Loucy (cell line): Measurements from ENCODE around the gene OXCT2.

Experiments
- H2AFZ ChIP-seq: fragments of 200-600 bp; sonication (generic); 2 replicates; pipeline ENCODE4 v1.6.0; 2016; ENCODE audit warnings: antibody characterized with exemption, mild to moderate bottlenecking, low read length, moderate library complexity
- H3F3A ChIP-seq: fragments of 200-600 bp; 2 replicates; pipeline ENCODE4 v1.6.0; 2016; ENCODE audit warnings: antibody characterized with exemption, low read depth, mild to moderate bottlenecking
- H3K27me3 ChIP-seq: fragments of 200-600 bp; sonication (generic); 2 replicates; pipeline ENCODE4 v1.6.1; 2014; ENCODE audit warnings: low read length, mild to moderate bottlenecking; ENCODE audit not compliant: insufficient read depth, poor library complexity, severe bottlenecking
- H3K36me3 ChIP-seq: fragments of 200-600 bp; sonication (generic); 2 replicates; pipeline ENCODE4 v1.6.1; 2016; ENCODE audit warnings: low read length; ENCODE audit not compliant: insufficient read depth
- H3K4me1 ChIP-seq: fragments of 200-600 bp; sonication (generic); 2 replicates; pipeline ENCODE4 v1.5.1; 2014; ENCODE audit warnings: low read length, mild to moderate bottlenecking; ENCODE audit not compliant: insufficient read depth, poor library complexity, severe bottlenecking
- H3K4me2 ChIP-seq: fragments of 200-600 bp; sonication (generic); 2 replicates; pipeline ENCODE4 v1.6.0; 2014; ENCODE audit warnings: antibody characterized with exemption, low read length, low read depth, mild to moderate bottlenecking; ENCODE audit not compliant: poor library complexity, severe bottlenecking
- H3K4me3 ChIP-seq: fragments of 200-600 bp; sonication (generic); 2 replicates; pipeline ENCODE4 v1.5.1; 2014; ENCODE audit warnings: low read length, mild to moderate bottlenecking, mixed read lengths; ENCODE audit not compliant: poor library complexity, severe bottlenecking
- H3K79me2 ChIP-seq: fragments of 200-600 bp; sonication (generic); 2 replicates; pipeline ENCODE4 v1.6.1; 2014; ENCODE audit warnings: low read length; ENCODE audit not compliant: insufficient read depth
- H3K9ac ChIP-seq: fragments of 200-600 bp; sonication (generic); 2 replicates; pipeline ENCODE4 v1.6.0; 2014; ENCODE audit warnings: mild to moderate bottlenecking, low read depth, low read length, moderate library complexity; ENCODE audit not compliant: poor library complexity, severe bottlenecking
- H3K9me2 ChIP-seq: fragments of 200-600 bp; sonication (generic); replicated peaks from 2 replicates; pipeline ENCODE4 v1.6.1; 2016; ENCODE audit warnings: low read depth, low read length, mixed read lengths
- H3K9me3 ChIP-seq: fragments of 200-600 bp; sonication (generic); 2 replicates; pipeline ENCODE4 v1.6.1; 2014; ENCODE audit warnings: mild to moderate bottlenecking, antibody characterized with exemption, low read length, low read depth; ENCODE audit not compliant: insufficient read depth
- H4K20me1 ChIP-seq: fragments of 200-600 bp; sonication (generic); 2 replicates; pipeline ENCODE4 v1.6.0; 2014; ENCODE audit warnings: antibody characterized with exemption, low read length, mild to moderate bottlenecking; ENCODE audit not compliant: insufficient read depth, poor library complexity, severe bottlenecking
- EZH2phosphoT487 ChIP-seq: fragments of 200-600 bp; IDR thresholded peaks from 2 replicates; pipeline ENCODE4 v1.6.1; 2018; ENCODE audit warnings: antibody characterized with exemption, mild to moderate bottlenecking, moderate library complexity, borderline replicate concordance
- TF ChIP-seq, protein P1 (sequence below): fragments of 200-600 bp; sonication (generic); conservative IDR thresholded peaks from 2 replicates; pipeline ENCODE4 v1.5.1; 2014; ENCODE audit warnings: mild to moderate bottlenecking, antibody characterized with exemption, low read length

Gene OXCT2

DNA sequence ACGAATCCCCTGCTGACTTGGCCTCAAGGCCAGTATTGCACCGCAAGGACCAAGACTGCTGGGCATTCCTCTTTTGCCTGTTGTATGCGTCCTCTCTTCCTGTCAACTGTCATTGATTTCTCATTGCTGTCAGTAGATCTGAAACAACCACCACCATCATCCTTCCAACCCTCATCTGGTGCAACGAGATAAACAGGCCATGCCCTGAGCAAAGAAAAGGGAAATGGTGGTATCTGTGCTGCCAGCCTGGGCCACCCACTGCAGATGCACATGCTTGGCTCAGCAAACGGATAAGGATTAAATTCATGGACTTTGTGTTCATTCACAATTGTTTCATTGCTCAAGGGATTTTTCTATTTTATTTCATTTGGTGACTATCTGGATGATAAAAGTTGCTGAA lies 13.6 kb downstream of the OXCT2 start:
- no peaks in the 10 kb centered on the region for H4K20me1 ChIP-seq
- TF ChIP-seq, protein P1, sequence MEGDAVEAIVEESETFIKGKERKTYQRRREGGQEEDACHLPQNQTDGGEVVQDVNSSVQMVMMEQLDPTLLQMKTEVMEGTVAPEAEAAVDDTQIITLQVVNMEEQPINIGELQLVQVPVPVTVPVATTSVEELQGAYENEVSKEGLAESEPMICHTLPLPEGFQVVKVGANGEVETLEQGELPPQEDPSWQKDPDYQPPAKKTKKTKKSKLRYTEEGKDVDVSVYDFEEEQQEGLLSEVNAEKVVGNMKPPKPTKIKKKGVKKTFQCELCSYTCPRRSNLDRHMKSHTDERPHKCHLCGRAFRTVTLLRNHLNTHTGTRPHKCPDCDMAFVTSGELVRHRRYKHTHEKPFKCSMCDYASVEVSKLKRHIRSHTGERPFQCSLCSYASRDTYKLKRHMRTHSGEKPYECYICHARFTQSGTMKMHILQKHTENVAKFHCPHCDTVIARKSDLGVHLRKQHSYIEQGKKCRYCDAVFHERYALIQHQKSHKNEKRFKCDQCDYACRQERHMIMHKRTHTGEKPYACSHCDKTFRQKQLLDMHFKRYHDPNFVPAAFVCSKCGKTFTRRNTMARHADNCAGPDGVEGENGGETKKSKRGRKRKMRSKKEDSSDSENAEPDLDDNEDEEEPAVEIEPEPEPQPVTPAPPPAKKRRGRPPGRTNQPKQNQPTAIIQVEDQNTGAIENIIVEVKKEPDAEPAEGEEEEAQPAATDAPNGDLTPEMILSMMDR: no peak
- TF ChIP-seq EZH2phosphoT487: no peak
- H2AFZ ChIP-seq: no peak overlapping the region
- no peaks in the 10 kb centered on the region for H3K9me3 ChIP-seq
- no peaks in the 10 kb centered on the region for H3K4me1 ChIP-seq
- H3F3A ChIP-seq: no peaks in the 10 kb centered on the region
- no peaks in the 10 kb centered on the region for H3K79me2 ChIP-seq
- H3K4me3 ChIP-seq: no peak overlapping the region
- H3K36me3 ChIP-seq: peaks cover 18% of the 10 kb centered on the region; the same call in 1 of the 2 replicates
- H3K9ac ChIP-seq: no peak overlapping the region
- H3K9me2 ChIP-seq: no peaks in the 10 kb centered on the region
- H3K27me3 ChIP-seq: no peaks in the 10 kb centered on the region
- H3K4me2 ChIP-seq: no peak overlapping the region

DNA sequence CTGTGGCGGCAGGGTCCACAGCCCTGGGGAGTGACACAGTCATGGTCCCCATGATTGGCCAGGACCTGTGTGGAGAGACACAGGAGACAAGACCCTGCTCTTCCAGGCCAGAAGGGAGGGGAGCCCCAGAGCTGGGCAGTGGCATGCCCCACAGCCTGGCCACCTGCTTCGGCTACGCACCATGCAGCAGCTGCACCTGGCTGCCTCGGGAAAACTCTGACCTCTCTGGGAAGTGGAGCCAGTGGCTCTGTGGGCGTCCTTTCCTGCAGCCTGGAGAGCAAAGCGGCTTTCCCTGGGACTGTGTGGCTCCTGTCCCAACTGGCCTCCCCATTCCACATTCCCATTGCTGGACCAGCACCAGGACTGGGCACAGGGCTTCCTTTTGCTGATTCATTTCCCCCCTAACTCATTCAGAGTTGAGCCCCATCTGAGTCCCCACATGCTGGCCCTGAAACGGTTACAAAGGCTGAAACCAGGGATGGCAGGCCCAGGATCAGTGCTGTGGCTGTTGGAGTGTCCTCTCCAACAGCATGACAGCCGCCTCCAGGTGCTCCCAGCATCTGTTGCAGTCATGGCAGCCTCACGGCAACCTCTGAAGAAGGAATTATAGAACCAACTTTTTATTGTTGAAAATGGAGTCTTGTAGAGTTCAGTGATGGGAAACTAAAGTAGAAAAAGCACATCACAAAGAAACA lies 15.0 kb downstream of the OXCT2 start:
- Histone ChIP-seq H3F3A (no peaks in the 10 kb centered on the region), H3K4me2 (no peak overlapping the region), H4K20me1 (no peaks in the 10 kb centered on the region), H3K27me3 (no peaks in the 10 kb centered on the region), H3K4me3 (no peak overlapping the region), H2AFZ (no peak overlapping the region), H3K9ac (no peak overlapping the region), H3K9me2 (no peaks in the 10 kb centered on the region), H3K4me1 (no peaks in the 10 kb centered on the region), H3K36me3 (peaks cover 30% of the 10 kb centered on the region; the same call in 1 of the 2 replicates), H3K79me2 (no peaks in the 10 kb centered on the region), H3K9me3 (no peaks in the 10 kb centered on the region)
- TF ChIP-seq, protein P1: no peak
- TF ChIP-seq EZH2phosphoT487: no peak

DNA sequence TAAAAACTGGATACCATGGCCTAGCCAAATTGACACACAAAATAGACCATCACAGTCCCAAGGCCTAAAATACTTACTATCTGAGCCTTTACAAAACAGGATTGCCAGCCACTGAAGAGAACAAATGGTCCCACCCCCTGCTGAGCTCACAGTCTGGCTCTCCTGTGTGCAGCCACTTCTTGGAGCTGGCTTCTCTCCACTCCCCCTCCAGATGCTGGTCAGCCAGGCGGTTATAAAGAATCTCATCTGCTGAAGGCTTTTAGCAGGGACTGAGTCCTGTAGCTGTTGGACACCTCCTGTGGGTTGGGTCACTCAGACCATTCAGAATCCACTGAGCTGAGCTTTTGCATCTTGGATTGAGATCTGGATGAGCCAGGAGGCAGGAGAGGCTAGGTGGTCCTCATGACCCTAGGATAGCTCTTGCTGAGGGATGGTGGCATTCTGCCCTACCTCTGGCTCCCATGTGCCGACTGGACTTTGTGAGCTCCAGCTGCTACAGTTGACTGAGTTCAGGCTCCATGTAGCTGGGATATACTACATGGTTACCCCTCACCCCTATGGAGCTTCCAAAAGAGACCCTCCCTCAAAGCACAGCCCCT lies 16.1 kb downstream of the OXCT2 start:
- no peaks in the 10 kb centered on the region for H3K9me2 ChIP-seq
- H3K4me3 ChIP-seq: no peak overlapping the region
- H3K27me3 ChIP-seq: no peaks in the 10 kb centered on the region
- no peaks in the 10 kb centered on the region for H3K9me3 ChIP-seq
- H2AFZ ChIP-seq: no peak overlapping the region
- TF ChIP-seq, protein P1: no peak
- TF ChIP-seq EZH2phosphoT487: no peak
- no peaks in the 10 kb centered on the region for H3K4me1 ChIP-seq
- H3F3A ChIP-seq: no peaks in the 10 kb centered on the region
- no peak overlapping the region for H3K9ac ChIP-seq
- H3K36me3 ChIP-seq: peaks cover 40% of the 10 kb centered on the region; the same call in 1 of the 2 replicates
- H4K20me1 ChIP-seq: no peaks in the 10 kb centered on the region
- H3K79me2 ChIP-seq: no peaks in the 10 kb centered on the region
- no peak overlapping the region for H3K4me2 ChIP-seq
